Activated CD8-positive, alpha-beta memory T cell treated with anti-CD3 and anti-CD28 coated beads for 24 hours (primary cell): Measurements from ENCODE around the gene ZNF614.
"Not testable (repeated sequence)": the region's sequence is repeated elsewhere in the genome, so short reads cannot be mapped to it uniquely, and the experiment has no call there.

Source experiments
- DNase-seq: peaks from one replicate; pipeline ENCODE4 v3.0.0-alpha.2; 2020

Gene ZNF614

GRCh38 chr19:51986309-51987291 lies 41.6 kb downstream of the ZNF614 start, which contains the start of gene ZNF350:
ZNF350 (minus strand) TSS chr19:51986840; CDS start chr19:51974360, 12,480 bp downstream.
- DNase-seq = peak; percentile 90

GRCh38 chr19:51983361-51983760 lies 44.8 kb downstream of the ZNF614 start:
- DNase-seq = no peak

GRCh38 chr19:51980926-51981325 lies 47.3 kb downstream of the ZNF614 start:
- not testable (repeated sequence) for DNase-seq

GRCh38 chr19:51980116-51980736 lies 48.0 kb downstream of the ZNF614 start:
- DNase-seq = no peak

GRCh38 chr19:51978882-51979281 lies 49.3 kb downstream of the ZNF614 start:
- DNase-seq = no peak

GRCh38 chr19:51977346-51977745 lies 50.8 kb downstream of the ZNF614 start:
- DNase-seq = no peak

GRCh38 chr19:51976852-51977251 lies 51.3 kb downstream of the ZNF614 start:
- DNase-seq = no peak

GRCh38 chr19:51975787-51976186 lies 52.4 kb downstream of the ZNF614 start:
- DNase-seq = not testable (repeated sequence)

GRCh38 chr19:51971624-51972023 lies 56.6 kb downstream of the ZNF614 start:
- DNase-seq = no peak

GRCh38 chr19:51970718-51971117 lies 57.5 kb downstream of the ZNF614 start:
- DNase-seq = no peak

GRCh38 chr19:51965583-51965982 lies 62.6 kb downstream of the ZNF614 start:
- no peak for DNase-seq
